DOHH2 (cell line): ENCODE results near the gene MARCHF3.
A peak's percentile ranks its signal among the peaks of the same experiment; 100 is the strongest.

ENCODE experiments used
- H3F3A ChIP-seq: fragments of 200-600 bp; sonication (generic), shearing (Covaris generic); 2 replicates; pipeline ENCODE4 v1.6.0; 2016; ENCODE audit warnings: antibody characterized with exemption, mild to moderate bottlenecking; ENCODE audit not compliant: control insufficient read depth, insufficient read depth
- H3K27ac ChIP-seq: fragments of 200-600 bp; sonication (generic); 2 replicates; pipeline ENCODE4 v1.5.1; 2014; ENCODE audit warnings: low read depth, mild to moderate bottlenecking, low read length, moderate library complexity
- H3K27me3 ChIP-seq: fragments of 200-600 bp; sonication (generic); 2 replicates; pipeline ENCODE4 v1.6.1; 2014; ENCODE audit warnings: mild to moderate bottlenecking, low read length, mixed read lengths; ENCODE audit not compliant: control insufficient read depth
- H3K36me3 ChIP-seq: fragments of 200-600 bp; sonication (generic); 2 replicates; pipeline ENCODE4 v1.6.1; 2014; ENCODE audit warnings: mild to moderate bottlenecking, low read length, moderate library complexity, mixed read lengths; ENCODE audit not compliant: control insufficient read depth
- H3K4me1 ChIP-seq: fragments of 200-600 bp; sonication (generic); 2 replicates; pipeline ENCODE4 v1.6.1; 2014; ENCODE audit warnings: mild to moderate bottlenecking, low read length, mixed read lengths; ENCODE audit not compliant: control insufficient read depth
- H3K4me2 ChIP-seq: fragments of 200-600 bp; sonication (generic); 2 replicates; pipeline ENCODE4 v1.6.0; 2014; ENCODE audit warnings: mild to moderate bottlenecking, low read length, moderate library complexity
- H3K4me3 ChIP-seq: fragments of 200-600 bp; sonication (generic); 2 replicates; pipeline ENCODE4 v1.5.1; 2014; ENCODE audit warnings: mild to moderate bottlenecking, low read length, mixed read lengths
- H3K79me2 ChIP-seq: fragments of 200-600 bp; sonication (generic); 2 replicates; pipeline ENCODE4 v1.6.1; 2014; ENCODE audit warnings: mild to moderate bottlenecking, low read length, mixed read lengths; ENCODE audit not compliant: control insufficient read depth
- H3K9me2 ChIP-seq: fragments of 200-600 bp; sonication (generic); replicated peaks from 2 replicates; pipeline ENCODE4 v1.6.1; 2014; ENCODE audit warnings: mild to moderate bottlenecking, low read length, mixed read lengths; ENCODE audit not compliant: control insufficient read depth
- H3K9me3 ChIP-seq: fragments of 200-600 bp; sonication (generic); 2 replicates; pipeline ENCODE4 v1.6.1; 2014; ENCODE audit warnings: antibody characterized with exemption, low read length, mixed read lengths; ENCODE audit not compliant: control insufficient read depth, insufficient read depth
- H4K20me1 ChIP-seq: fragments of 200-600 bp; sonication (generic); 2 replicates; pipeline ENCODE4 v1.6.0; 2014; ENCODE audit warnings: low read depth, mild to moderate bottlenecking, antibody characterized with exemption, low read length, moderate library complexity; ENCODE audit not compliant: control insufficient read depth, insufficient read depth
- CTCF ChIP-seq: fragments of 200-600 bp; sonication (generic); IDR thresholded peaks from one replicate; pipeline ENCODE4 v1.5.1; 2014; ENCODE audit warnings: antibody characterized with exemption, mild to moderate bottlenecking, low read depth, low read length; ENCODE audit not compliant: poor library complexity, severe bottlenecking
- EZH2phosphoT487 ChIP-seq: fragments of 200-600 bp; sonication (generic); IDR thresholded peaks from 2 replicates; pipeline ENCODE4 v1.6.1; 2017; ENCODE audit warnings: borderline replicate concordance, mild to moderate bottlenecking, antibody characterized with exemption, low read length, moderate library complexity, mixed read lengths

Gene MARCHF3

DNA sequence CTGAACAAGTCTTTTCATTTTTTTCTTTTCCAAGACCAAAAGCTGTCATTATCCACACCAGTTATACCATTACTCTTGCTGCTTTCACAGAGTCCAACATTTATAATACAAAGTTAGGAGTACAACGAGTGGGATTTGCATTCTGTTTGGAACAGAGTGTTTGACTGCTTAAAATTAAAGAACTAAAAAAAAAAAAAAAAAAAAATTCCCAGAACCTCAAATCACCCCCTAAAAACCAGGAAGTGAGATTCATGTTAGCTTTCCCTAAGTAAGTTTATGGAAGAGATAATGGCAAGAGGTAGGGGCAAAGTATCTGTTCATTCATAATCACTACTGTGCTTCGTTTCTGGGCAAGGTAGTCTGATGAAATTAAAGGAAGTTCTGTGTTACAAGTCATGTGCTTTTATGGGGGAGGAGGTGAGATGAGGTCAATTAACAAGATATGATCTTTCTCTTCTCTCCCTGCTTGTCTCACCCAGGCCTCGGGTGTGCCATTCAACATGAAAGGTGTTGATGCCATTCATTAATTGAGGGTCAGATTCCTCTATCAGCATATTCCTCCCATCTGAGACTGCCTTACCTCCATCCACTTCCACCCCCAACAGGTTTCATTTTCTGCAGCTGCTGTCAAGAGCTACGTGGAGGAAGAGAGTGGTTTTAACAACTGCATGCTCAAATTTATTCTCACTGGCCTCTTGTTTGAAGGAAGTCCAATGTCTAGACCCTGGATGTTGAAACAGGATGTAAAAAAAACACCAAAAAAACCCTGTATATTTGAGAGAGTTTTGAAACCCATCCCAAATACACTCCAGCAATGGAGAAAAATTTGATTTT lies 58.1 kb downstream of the MARCHF3 start:
- peaks cover 41% of the 10 kb centered on the region for H3K36me3 ChIP-seq
- peak overlapping the region; percentile 91 for H3K4me2 ChIP-seq
- peak overlapping the region; percentile 87 for H3K4me3 ChIP-seq
- H3K79me2 ChIP-seq = peaks cover 60% of the 10 kb centered on the region
- peaks cover 39% of the 10 kb centered on the region for H3F3A ChIP-seq
- no peak for TF ChIP-seq CTCF
- no peak for TF ChIP-seq EZH2phosphoT487
- H4K20me1 ChIP-seq = no peaks in the 10 kb centered on the region
- no peaks in the 10 kb centered on the region for H3K27me3 ChIP-seq
- peaks cover 78% of the 10 kb centered on the region for H3K4me1 ChIP-seq
- H3K9me2 ChIP-seq = no peaks in the 10 kb centered on the region
- H3K9me3 ChIP-seq = no peaks in the 10 kb centered on the region
- peak overlapping the region; percentile 94 for H3K27ac ChIP-seq

DNA sequence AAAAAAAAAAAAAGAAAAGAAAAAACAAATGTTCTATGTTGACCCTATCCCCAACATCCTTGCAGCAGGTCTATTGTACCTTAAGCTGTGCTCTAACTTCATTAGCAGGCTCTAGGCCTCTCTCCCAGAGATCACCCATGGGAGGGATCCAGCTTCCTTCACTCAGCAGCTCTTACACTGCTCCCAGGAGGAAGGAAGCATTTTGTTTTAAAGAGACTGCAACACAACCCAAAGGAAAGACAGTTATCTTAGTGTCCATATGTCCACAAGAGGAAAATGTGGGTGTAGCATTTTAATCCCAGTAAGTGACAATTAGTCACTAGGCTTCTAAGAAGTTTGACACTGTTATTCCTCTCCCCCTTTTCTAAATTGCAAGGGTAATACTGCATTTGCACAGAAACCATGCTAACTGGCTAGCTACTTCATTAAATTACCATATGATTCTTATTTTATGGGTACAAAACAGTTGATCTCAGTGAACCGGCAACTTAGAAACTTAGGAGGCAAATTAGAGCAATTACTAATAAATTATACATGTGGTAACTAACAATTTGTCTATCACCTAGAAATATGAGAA lies 58.8 kb downstream of the MARCHF3 start:
- Histone ChIP-seq H3K27ac (peak overlapping the region; percentile 94), H3K9me3 (no peaks in the 10 kb centered on the region), H3K36me3 (peaks cover 36% of the 10 kb centered on the region), H3K9me2 (no peaks in the 10 kb centered on the region), H4K20me1 (no peaks in the 10 kb centered on the region), H3K4me2 (peak overlapping the region; percentile 91), H3K4me1 (peaks cover 82% of the 10 kb centered on the region), H3F3A (peaks cover 39% of the 10 kb centered on the region), H3K4me3 (peak overlapping the region; percentile 87), H3K27me3 (no peaks in the 10 kb centered on the region), H3K79me2 (peaks cover 54% of the 10 kb centered on the region)
- no peak for TF ChIP-seq CTCF
- no peak for TF ChIP-seq EZH2phosphoT487

DNA sequence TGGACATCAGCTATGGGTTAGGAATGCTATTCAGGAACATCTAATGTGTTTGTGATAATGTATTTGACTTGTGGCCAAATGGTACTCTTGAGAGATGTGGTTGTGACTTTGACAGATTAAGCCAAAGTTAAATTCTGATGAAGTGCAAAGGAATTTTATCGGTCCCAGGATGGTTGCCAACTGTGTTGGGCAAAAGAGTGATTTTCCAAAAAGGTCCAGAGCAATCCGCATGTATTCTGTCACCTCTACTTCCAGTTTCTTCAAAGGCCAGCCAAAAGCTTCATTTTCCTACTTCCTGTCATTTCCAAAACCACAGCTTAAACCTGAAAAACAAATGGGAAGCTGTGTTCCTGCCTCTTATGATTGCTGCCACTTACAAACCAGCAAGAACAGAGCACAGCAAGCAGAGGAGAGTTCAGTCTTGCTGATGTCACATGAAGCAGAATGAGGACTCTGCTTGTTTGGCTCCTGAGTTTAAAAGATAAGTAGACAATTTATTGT lies 59.8 kb downstream of the MARCHF3 start:
- Histone ChIP-seq H3K79me2 (peaks cover 45% of the 10 kb centered on the region), H3K36me3 (peaks cover 26% of the 10 kb centered on the region), H3F3A (peaks cover 39% of the 10 kb centered on the region), H4K20me1 (no peaks in the 10 kb centered on the region), H3K4me1 (peaks cover 81% of the 10 kb centered on the region), H3K27me3 (no peaks in the 10 kb centered on the region), H3K9me3 (no peaks in the 10 kb centered on the region), H3K27ac (peak overlapping the region; percentile 94), H3K9me2 (no peaks in the 10 kb centered on the region), H3K4me2 (peak overlapping the region; percentile 91), H3K4me3 (peak overlapping the region; percentile 87)
- no peak for TF ChIP-seq CTCF
- TF ChIP-seq EZH2phosphoT487 = no peak
